Panc1 (cell line): ENCODE measurements around the gene ABCA7.

Experiments
- CTCF ChIP-seq: fragments of 450-650 bp; IDR thresholded peaks from 2 replicates; pipeline ENCODE4 v1.5.1; 2017; ENCODE audit warnings: mild to moderate bottlenecking
- POLR2AphosphoS5 ChIP-seq: IDR thresholded peaks from 2 replicates; pipeline ENCODE4 v1.6.1; 2012; ENCODE audit warnings: mild to moderate bottlenecking, low read depth, low read length, moderate library complexity
- REST ChIP-seq, 2 experiments: IDR thresholded peaks; 2 replicates each; pipeline ENCODE4 v1.6.1; 2011 to 2012; ENCODE audit warnings: low read depth in 2 of 2, control low read depth in 1 of 2, low read length in 1 of 2, mild to moderate bottlenecking in 1 of 2, moderate library complexity in 1 of 2; ENCODE audit not compliant: insufficient read depth in 1 of 2
- SIN3A ChIP-seq: IDR thresholded peaks from 2 replicates; pipeline ENCODE4 v1.6.1; 2012; ENCODE audit warnings: low read depth, mild to moderate bottlenecking, low read length, moderate library complexity, borderline replicate concordance; ENCODE audit not compliant: insufficient read depth
- TCF7L2 ChIP-seq: IDR thresholded peaks from 2 replicates; pipeline ENCODE4 v1.6.1; 2011; ENCODE audit warnings: mild to moderate bottlenecking, low read depth, low read length, inconsistent platforms

- TF ChIP-seq CTCF (no peak), TCF7L2 (no peak), SIN3A (no peak), POLR2AphosphoS5 (no peak), REST (IDR thresholded peaks at IDR 0.05; ENCODE audit: insufficient read depth in 1 of 2, low read depth in 2 of 2, low read length in 1 of 2) (no peak)
Observed at GRCh38 chr19:1016647-1017114, 23.2 kb upstream of the ABCA7 start.
